ENCODE results near the gene XPOT. TPM values are rescaled to one million over a fixed set of nuclear protein-coding genes. Genes with fewer than 3 reads are reported as not detected.

Gene XPOT
- total RNA-seq, 1 experiment from 2014 or later: 130 TPM

- no peak overlapping the region for H3K4me3 Mint-ChIP-seq
- Histone ChIP-seq H2BK20ac (ENCODE audit: low read depth, low read length, poor library complexity, severe bottlenecking) (no peak overlapping the region), H3K14ac (ENCODE audit: insufficient read depth, low read length) (no peak overlapping the region), H3K4me2 (ENCODE audit: insufficient read depth, insufficient read length, low read length) (no peak overlapping the region), H4K20me1 (ENCODE audit: control insufficient read depth, insufficient read depth, insufficient read length) (no peaks in the 10 kb centered on the region), H3K23ac (ENCODE audit: insufficient read length, low read depth, low read length) (no peak overlapping the region), H4K5ac (ENCODE audit: insufficient read length, low read depth, low read length) (no peak overlapping the region), H2BK12ac (ENCODE audit: insufficient read length, low read depth, low read length) (no peak overlapping the region), H3K27ac (ENCODE audit: insufficient read length, low read depth, low read length) (no peak overlapping the region), H4K8ac (replicated peaks; ENCODE audit: insufficient read length, low read depth, low read length) (no peak overlapping the region), H3K9me3 (ENCODE audit: control insufficient read depth, low read depth, low read length) (no peaks in the 10 kb centered on the region), H3K79me1 (ENCODE audit: insufficient read depth, low read depth, low read length, poor library complexity, severe bottlenecking) (no peaks in the 10 kb centered on the region), H2BK120ac (ENCODE audit: low read depth, low read length, poor library complexity, severe bottlenecking) (no peak overlapping the region), H3K4me1 (ENCODE audit: insufficient read depth, low read length) (no peaks in the 10 kb centered on the region), H3K23me2 (ENCODE audit: insufficient read length, low read depth, low read length, poor library complexity, severe bottlenecking) (no peaks in the 10 kb centered on the region), H3K18ac (ENCODE audit: insufficient read length, low read depth, low read length) (no peak overlapping the region), H3K27me3 (ENCODE audit: insufficient read depth, low read length) (no peaks in the 10 kb centered on the region), H3K4ac (ENCODE audit: low read depth, low read length) (no peak overlapping the region), H2BK15ac (ENCODE audit: low read depth, low read length) (no peak overlapping the region), H3T11ph (ENCODE audit: low read length) (no peak overlapping the region), H3K79me2 (ENCODE audit: insufficient read depth, low read length) (no peaks in the 10 kb centered on the region; the same call in 1 of the 2 replicates), H4K91ac (ENCODE audit: insufficient read length, low read depth, low read length) (no peak overlapping the region), H2AK5ac (ENCODE audit: insufficient read length, low read length) (no peak overlapping the region), H3K56ac (ENCODE audit: insufficient read length, low read depth, low read length) (no peak overlapping the region), H2AFZ (ENCODE audit: low read length) (no peak overlapping the region), H2BK5ac (ENCODE audit: insufficient read length, low read length) (no peak overlapping the region), H3K9ac (ENCODE audit: extremely low read depth, insufficient read length, low read length) (no peak overlapping the region)
- H3K9me3 Mint-ChIP-seq: no peaks in the 10 kb centered on the region
- no peak overlapping the region for H3K27ac Mint-ChIP-seq
- TF ChIP-seq, protein P1, sequence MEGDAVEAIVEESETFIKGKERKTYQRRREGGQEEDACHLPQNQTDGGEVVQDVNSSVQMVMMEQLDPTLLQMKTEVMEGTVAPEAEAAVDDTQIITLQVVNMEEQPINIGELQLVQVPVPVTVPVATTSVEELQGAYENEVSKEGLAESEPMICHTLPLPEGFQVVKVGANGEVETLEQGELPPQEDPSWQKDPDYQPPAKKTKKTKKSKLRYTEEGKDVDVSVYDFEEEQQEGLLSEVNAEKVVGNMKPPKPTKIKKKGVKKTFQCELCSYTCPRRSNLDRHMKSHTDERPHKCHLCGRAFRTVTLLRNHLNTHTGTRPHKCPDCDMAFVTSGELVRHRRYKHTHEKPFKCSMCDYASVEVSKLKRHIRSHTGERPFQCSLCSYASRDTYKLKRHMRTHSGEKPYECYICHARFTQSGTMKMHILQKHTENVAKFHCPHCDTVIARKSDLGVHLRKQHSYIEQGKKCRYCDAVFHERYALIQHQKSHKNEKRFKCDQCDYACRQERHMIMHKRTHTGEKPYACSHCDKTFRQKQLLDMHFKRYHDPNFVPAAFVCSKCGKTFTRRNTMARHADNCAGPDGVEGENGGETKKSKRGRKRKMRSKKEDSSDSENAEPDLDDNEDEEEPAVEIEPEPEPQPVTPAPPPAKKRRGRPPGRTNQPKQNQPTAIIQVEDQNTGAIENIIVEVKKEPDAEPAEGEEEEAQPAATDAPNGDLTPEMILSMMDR (conservative IDR thresholded peaks at IDR 0.05): no peak
- H3K4me1 Mint-ChIP-seq: no peaks in the 10 kb centered on the region
- no peaks in the 10 kb centered on the region for H3K27me3 Mint-ChIP-seq (ENCODE audit: low read depth)
- peaks cover 13 to 76% (median 43%) of the 10 kb centered on the region in 3 experiments; a peak in 6 of 7 replicates for H3K36me3 Mint-ChIP-seq (ENCODE audit: insufficient read depth in 1 of 3, low read depth in 3 of 3)
- DNase-seq: no peak
- WGBS (ENCODE audit: extremely low coverage, insufficient read length, low lambda C conversion rate): no CpG with 5 or more reads among the region's 5 CpGs
Observed at GRCh38 chr12:64494998-64495729, 91.0 kb downstream of the XPOT start.
